Natural killer cell (primary cell): ENCODE measurements around the gene ONECUT3. TPM values are rescaled to one million over a fixed set of nuclear protein-coding genes. Genes with fewer than 3 reads are reported as not detected.

ENCODE experiments used
- ATAC-seq, 3 donors: fragments of 150-1000 bp in 2 of 3; fragments of 200-7000 bp in 1 of 3; cut with Tn5 transposase; 1 replicate in 1 of 3; 2 replicates in 2 of 3; pipeline ENCODE4 v1.10.0; 2021; ENCODE audit warnings: mild to moderate bottlenecking in 2 of 3, moderate library complexity in 2 of 3
- DNase-seq, 2 donors: peaks; one replicate each; pipeline versions ENCODE4 v3.0.0 to v3.0.0-alpha.2; 2013 to 2021; ENCODE audit warnings: mixed read lengths in 1 of 2
- H3K27ac ChIP-seq: one replicate; pipeline ENCODE4 v1.5.1; 2013; ENCODE audit warnings: mild to moderate bottlenecking, low read length
- H3K27me3 ChIP-seq: one replicate; pipeline ENCODE4 v1.6.1; 2013; ENCODE audit warnings: low read length; ENCODE audit not compliant: control insufficient read depth, insufficient read depth
- H3K36me3 ChIP-seq: one replicate; pipeline ENCODE4 v1.6.1; 2013; ENCODE audit warnings: low read length; ENCODE audit not compliant: control insufficient read depth, insufficient read depth
- H3K4me1 ChIP-seq: one replicate; pipeline ENCODE4 v1.6.1; 2013; ENCODE audit warnings: low read length; ENCODE audit not compliant: control insufficient read depth, insufficient read depth
- H3K4me3 ChIP-seq: one replicate; pipeline ENCODE4 v1.5.1; 2013; ENCODE audit warnings: low read length
- H3K9me3 ChIP-seq: one replicate; pipeline ENCODE4 v1.6.1; 2013; ENCODE audit warnings: low read length; ENCODE audit not compliant: control insufficient read depth, insufficient read depth
- H3K27ac Mint-ChIP-seq, 2 donors: one replicate each; pipeline ENCODE4 v1.8.0; 2022; ENCODE audit warnings: mild to moderate bottlenecking in 2 of 2, mixed read lengths in 2 of 2, moderate library complexity in 1 of 2
- H3K27me3 Mint-ChIP-seq, 2 donors: one replicate each; pipeline ENCODE4 v1.8.0; 2022; ENCODE audit warnings: low read depth in 2 of 2, mixed read lengths in 2 of 2
- H3K36me3 Mint-ChIP-seq: one replicate; pipeline ENCODE4 v1.8.0; 2022; ENCODE audit warnings: mixed read lengths
- H3K4me1 Mint-ChIP-seq, 2 donors: one replicate each; pipeline ENCODE4 v1.8.0; 2022; ENCODE audit warnings: mixed read lengths in 2 of 2
- H3K4me3 Mint-ChIP-seq: one replicate; pipeline ENCODE4 v1.8.0; 2022; ENCODE audit warnings: mild to moderate bottlenecking, moderate library complexity, mixed read lengths
- H3K9me3 Mint-ChIP-seq, 2 donors: one replicate each; pipeline ENCODE4 v1.8.0; 2022; ENCODE audit warnings: mixed read lengths in 2 of 2
- CTCF ChIP-seq: fragments of 200-600 bp; IDR thresholded peaks from one replicate; pipeline ENCODE4 v1.8.0; 2022; ENCODE audit warnings: antibody characterized with exemption
- WGBS: methylation state at CpG from one replicate; pipeline ENCODE4 v1.1.7; 2013; ENCODE audit warnings: missing lambda C conversion rate; ENCODE audit not compliant: insufficient coverage; 5-methylcytosine and 5-hydroxymethylcytosine counted together
- intact Hi-C: fragments of 100-400 bp; cut with micrococcal nuclease; formaldehyde crosslinking; loops from one replicate; pipeline ENCODE4 v1.14.2; 2022
- total RNA-seq, 4 donors: library from RNA; stranded (reverse); fragments of 120-200 nt in 1 of 4; gene quantifications; one replicate each; pipeline versions ENCODE4 v1.2.3 to v1.2.4, GENCODE V29; 2013 to 2022

Gene ONECUT3
- total RNA-seq, 3 donors from 2014 or later (not counting 1 experiment from before 2014, with no cell fraction given), result not detected

- WGBS, result 89% methylated on average over 62 of the region's 63 CpGs
- H3K4me1 ChIP-seq, result peaks cover 9% of the 10 kb centered on the region
- intact Hi-C loops, result loop anchor here (10.0 kb wide), 1 partner anchor 282 kb away; no protein-coding TSS in a partner anchor
- Mint-ChIP-seq H3K27me3 (no peaks in the 10 kb centered on the region), H3K9me3 (no peaks in the 10 kb centered on the region), H3K4me1 (peaks cover 4 to 9% of the 10 kb centered on the region in 2 donors), H3K36me3 (no peaks in the 10 kb centered on the region), H3K27ac (no peak overlapping the region), H3K4me3 (no peak overlapping the region)
- no peak overlapping the region for H3K27ac ChIP-seq
- no peak overlapping the region for H3K4me3 ChIP-seq
- no peak for DNase-seq
- no peak for TF ChIP-seq CTCF
- H3K27me3 ChIP-seq, result no peaks in the 10 kb centered on the region
- peak in 1 of 3 donors; percentile 7 for ATAC-seq
- H3K9me3 ChIP-seq, result no peaks in the 10 kb centered on the region
- H3K36me3 ChIP-seq, result peaks cover 39% of the 10 kb centered on the region
Measured at GRCh38 chr19:1826557-1827521, 73.5 kb downstream of the ONECUT3 start.

DNA sequence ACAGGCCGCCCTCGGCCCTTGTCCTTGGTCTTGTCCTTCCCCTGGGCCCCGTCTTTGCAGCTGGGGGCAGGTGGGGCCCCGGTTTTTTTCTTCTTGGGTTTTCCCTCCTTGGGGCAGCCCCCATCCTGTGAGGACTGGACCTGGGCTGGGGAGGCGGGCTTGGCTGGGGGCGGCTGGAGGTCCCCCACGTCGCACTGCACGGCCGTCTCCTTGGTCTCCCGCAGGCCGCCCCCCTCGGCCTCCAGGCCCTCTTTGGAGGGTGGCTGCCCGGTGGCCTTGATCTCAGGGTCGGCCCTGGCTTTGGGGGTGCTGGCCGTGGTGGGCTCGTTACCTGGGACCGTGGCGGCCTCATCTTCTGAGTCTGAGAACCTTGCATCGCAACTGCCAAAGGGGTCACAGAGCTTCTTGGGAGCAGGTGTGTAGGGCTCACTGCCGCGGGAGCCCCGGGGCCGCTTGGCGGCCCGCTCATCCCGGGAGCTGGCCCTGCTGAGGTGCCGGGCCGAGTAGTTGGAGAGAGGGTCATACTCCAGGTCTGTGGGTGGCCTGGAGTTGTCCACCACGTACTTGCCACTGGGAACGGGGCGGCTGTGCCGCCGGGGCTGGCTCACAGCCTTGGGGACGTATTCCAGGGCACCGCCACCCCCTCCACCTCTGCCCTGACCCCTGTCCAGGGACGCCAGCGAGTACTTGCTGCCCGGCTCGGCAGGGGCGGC, 74.4 kb downstream of the ONECUT3 start:
- no peak for ATAC-seq
- Histone ChIP-seq H3K9me3 (no peaks in the 10 kb centered on the region), H3K4me3 (no peak overlapping the region), H3K27me3 (no peaks in the 10 kb centered on the region), H3K27ac (no peak overlapping the region), H3K4me1 (peaks cover 9% of the 10 kb centered on the region), H3K36me3 (peaks cover 31% of the 10 kb centered on the region)
- TF ChIP-seq CTCF, result no peak
- intact Hi-C loops, result loop anchor here (10.0 kb wide), 1 partner anchor 283 kb away; no protein-coding TSS in a partner anchor
- H3K4me3 Mint-ChIP-seq, result peak overlapping the region; percentile 49
- no peaks in the 10 kb centered on the region for H3K27me3 Mint-ChIP-seq
- no peaks in the 10 kb centered on the region for H3K36me3 Mint-ChIP-seq
- DNase-seq, result no peak
- peaks cover 4 to 9% of the 10 kb centered on the region in 2 donors for H3K4me1 Mint-ChIP-seq
- no peaks in the 10 kb centered on the region for H3K9me3 Mint-ChIP-seq
- 95% methylated on average over 41 of the region's 41 CpGs for WGBS
- H3K27ac Mint-ChIP-seq, result no peak overlapping the region

- no peak for DNase-seq
- no peak overlapping the region for H3K27ac ChIP-seq
- no peak for ATAC-seq
- intact Hi-C loops, result loop anchor here (10.0 kb wide), 1 partner anchor 284 kb away; no protein-coding TSS in a partner anchor
- Mint-ChIP-seq H3K36me3 (no peaks in the 10 kb centered on the region), H3K27me3 (no peaks in the 10 kb centered on the region), H3K27ac (no peak overlapping the region), H3K4me1 (peaks cover 4 to 14% of the 10 kb centered on the region in 2 donors), H3K9me3 (no peaks in the 10 kb centered on the region), H3K4me3 (no peak overlapping the region)
- WGBS, result 95% methylated on average over 57 of the region's 57 CpGs
- H3K9me3 ChIP-seq, result no peaks in the 10 kb centered on the region
- H3K4me1 ChIP-seq, result peaks cover 9% of the 10 kb centered on the region
- peaks cover 23% of the 10 kb centered on the region for H3K36me3 ChIP-seq
- H3K4me3 ChIP-seq, result no peak overlapping the region
- no peak for TF ChIP-seq CTCF
- H3K27me3 ChIP-seq, result no peaks in the 10 kb centered on the region
Measured at GRCh38 chr19:1828279-1829238, 75.3 kb downstream of the ONECUT3 start.
